Smooth muscle cell (in vitro differentiated cells): ENCODE results near the gene RPS25. TPM values are rescaled to one million over a fixed set of nuclear protein-coding genes. Genes with fewer than 3 reads are reported as not detected.
"Not testable (repeated sequence)": the region's sequence is repeated elsewhere in the genome, so short reads cannot be mapped to it uniquely, and the experiment has no call there.

Source experiments
- DNase-seq: peaks from one replicate; lab custom pipeline; 2025; ENCODE audit not compliant: unreplicated experiment; lab: John Stamatoyannopoulos, UW
- H2AFZ ChIP-seq: fragments of 200-600 bp; sonication (generic); 2 replicates; pipeline ENCODE4 v1.6.0; 2016; ENCODE audit warnings: antibody characterized with exemption, low read depth, mild to moderate bottlenecking
- H3F3A ChIP-seq: fragments of 200-600 bp; sonication (generic); 2 replicates; pipeline ENCODE4 v1.6.0; 2017; ENCODE audit warnings: antibody characterized with exemption, low read depth
- H3K27ac ChIP-seq: fragments of 200-600 bp; sonication (generic); 2 replicates; pipeline ENCODE4 v1.5.1; 2016; ENCODE audit warnings: low read depth, mild to moderate bottlenecking
- H3K27me3 ChIP-seq: fragments of 200-600 bp; sonication (generic); 2 replicates; pipeline ENCODE4 v1.6.1; 2016; ENCODE audit warnings: low read depth, mild to moderate bottlenecking
- H3K36me3 ChIP-seq: fragments of 200-600 bp; sonication (generic); 2 replicates; pipeline ENCODE4 v1.5.1; 2016; ENCODE audit warnings: low read depth
- H3K4me1 ChIP-seq: fragments of 200-600 bp; sonication (generic); 2 replicates; pipeline ENCODE4 v1.5.1; 2016; ENCODE audit warnings: low read depth
- H3K4me2 ChIP-seq: fragments of 200-600 bp; sonication (generic); 2 replicates; pipeline ENCODE4 v1.6.0; 2016; ENCODE audit warnings: mild to moderate bottlenecking
- H3K4me3 ChIP-seq: fragments of 200-600 bp; sonication (generic); 2 replicates; pipeline ENCODE4 v1.5.1; 2016; ENCODE audit warnings: mild to moderate bottlenecking
- H3K79me2 ChIP-seq: fragments of 200-600 bp; sonication (generic); 2 replicates; pipeline ENCODE4 v1.6.0; 2016; ENCODE audit warnings: low read depth, mild to moderate bottlenecking
- H3K9ac ChIP-seq: fragments of 200-600 bp; sonication (generic); 2 replicates; pipeline ENCODE4 v1.6.0; 2016; ENCODE audit warnings: low read depth
- H3K9me3 ChIP-seq: fragments of 200-600 bp; sonication (generic); replicated peaks from 2 replicates; pipeline ENCODE4 v1.5.1; 2016; ENCODE audit warnings: low read depth
- H4K20me1 ChIP-seq: fragments of 200-600 bp; sonication (generic); 2 replicates; pipeline ENCODE4 v1.6.0; 2016; ENCODE audit warnings: low read depth
- CTCF ChIP-seq: fragments of 200-600 bp; sonication (generic); IDR thresholded peaks from 2 replicates; pipeline ENCODE4 v1.5.1; 2017; ENCODE audit warnings: borderline replicate concordance, mild to moderate bottlenecking, antibody characterized with exemption; ENCODE audit not compliant: insufficient read depth, poor library complexity, severe bottlenecking
- WGBS: methylation state at CpG from one replicate; pipeline ENCODE4 v1.1.7; 2016; ENCODE audit warnings: low lambda C conversion rate; 5-methylcytosine and 5-hydroxymethylcytosine counted together
- polyA plus RNA-seq: library from polyadenylated mRNA; unstranded; fragments of >200 nt; fragmentation: Nextera tagmentation; extraction: Ambion mirVana; gene quantifications from 2 replicates; pipeline ENCODE4 v1.2.1, GENCODE V29; 2016
- total RNA-seq: library from RNA; depleted of rRNA; stranded (reverse); fragments of >200 nt; gene quantifications from 2 replicates; pipeline ENCODE4 v1.2.3, GENCODE V29; 2014

Gene RPS25
- total and polyA plus RNA-seq, 2 experiments from 2014 or later: 1,078 to 1,616 TPM

- no peak overlapping the region for H3K4me3 ChIP-seq
- TF ChIP-seq CTCF: no peak
- H3F3A ChIP-seq: no peaks in the 10 kb centered on the region
- peaks cover 6% of the 10 kb centered on the region for H3K4me1 ChIP-seq
- 82% methylated on average over 5 of the region's 5 CpGs for WGBS
- no peak overlapping the region for H3K9ac ChIP-seq
- no peak for DNase-seq
- H3K27ac ChIP-seq: no peak overlapping the region
- H3K79me2 ChIP-seq: peaks cover 13% of the 10 kb centered on the region
- H2AFZ ChIP-seq: no peak overlapping the region
- H4K20me1 ChIP-seq: no peaks in the 10 kb centered on the region
- no peak overlapping the region for H3K4me2 ChIP-seq
- no peaks in the 10 kb centered on the region for H3K9me3 ChIP-seq
- no peaks in the 10 kb centered on the region for H3K36me3 ChIP-seq
- no peaks in the 10 kb centered on the region for H3K27me3 ChIP-seq
Observed at GRCh38 chr11:119062779-119063178, 44.6 kb upstream of the RPS25 start.

DNA sequence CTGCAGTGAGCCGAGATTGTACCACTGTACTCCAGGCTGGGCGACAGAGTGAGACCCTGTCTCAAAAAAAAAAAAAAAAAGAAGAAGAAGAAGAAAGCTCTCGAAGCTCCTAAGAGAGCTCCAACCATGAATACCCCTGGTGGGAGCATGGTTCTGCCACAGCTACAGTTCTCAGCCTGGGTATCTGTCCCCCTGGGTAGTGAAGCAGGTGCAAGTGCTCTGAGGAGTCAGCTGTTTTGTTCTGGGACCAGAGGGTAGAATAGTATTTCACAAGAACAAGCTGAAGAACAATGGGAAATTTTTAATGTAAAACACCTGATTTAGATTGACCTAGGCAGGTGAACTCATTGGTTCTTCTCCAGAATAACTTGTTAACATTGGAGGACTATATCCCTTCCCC lies 43.1 kb upstream of the RPS25 start:
- H3K27ac ChIP-seq: no peak overlapping the region
- no peak for DNase-seq
- no peaks in the 10 kb centered on the region for H3K9me3 ChIP-seq
- no peak overlapping the region for H2AFZ ChIP-seq
- H3K79me2 ChIP-seq: peaks cover 12% of the 10 kb centered on the region
- no peak overlapping the region for H3K4me2 ChIP-seq
- H3K4me1 ChIP-seq: peaks cover 8% of the 10 kb centered on the region
- no peak overlapping the region for H3K9ac ChIP-seq
- WGBS: 93% methylated on average over 3 of the region's 3 CpGs
- TF ChIP-seq CTCF: no peak
- H3K36me3 ChIP-seq: no peaks in the 10 kb centered on the region
- no peaks in the 10 kb centered on the region for H3K27me3 ChIP-seq
- H3F3A ChIP-seq: no peaks in the 10 kb centered on the region
- H4K20me1 ChIP-seq: no peaks in the 10 kb centered on the region
- H3K4me3 ChIP-seq: no peak overlapping the region

GRCh38 chr11:119059128-119059527 lies 41.0 kb upstream of the RPS25 start:
- H3K4me2 ChIP-seq, H3K27me3 ChIP-seq, H3K4me3 ChIP-seq, H3K36me3 ChIP-seq, H3K27ac ChIP-seq, H3K9me3 ChIP-seq, H3K9ac ChIP-seq, H3F3A ChIP-seq, DNase-seq, H2AFZ ChIP-seq: not testable (repeated sequence)
- Histone ChIP-seq H3K4me1 (peaks cover 15% of the 10 kb centered on the region), H4K20me1 (peaks cover 14% of the 10 kb centered on the region), H3K79me2 (peaks cover 28% of the 10 kb centered on the region)
- 92% methylated on average over 2 of the region's 35 CpGs for WGBS

- H3K27me3 ChIP-seq: no peaks in the 10 kb centered on the region
- H3K36me3 ChIP-seq: no peaks in the 10 kb centered on the region
- peaks cover 27% of the 10 kb centered on the region for H3K79me2 ChIP-seq
- H3K27ac ChIP-seq: peak within 1 kb of the TSS; percentile 65
- TF ChIP-seq CTCF: no peak
- no peaks in the 10 kb centered on the region for H3F3A ChIP-seq
- H3K4me2 ChIP-seq: peak within 1 kb of the TSS; percentile 97
- under 1% methylated on average over 57 of the region's 79 CpGs for WGBS
- H4K20me1 ChIP-seq: peaks cover 14% of the 10 kb centered on the region
- H2AFZ ChIP-seq: peak within 1 kb of the TSS; percentile 62
- H3K4me3 ChIP-seq: peak within 1 kb of the TSS; percentile 68
- H3K9ac ChIP-seq: peak within 1 kb of the TSS; percentile 95
- no peaks in the 10 kb centered on the region for H3K9me3 ChIP-seq
- peak; percentile 96 for DNase-seq
- H3K4me1 ChIP-seq: peaks cover 15% of the 10 kb centered on the region
Observed at GRCh38 chr11:119057000-119057769, 39.0 kb upstream of the RPS25 start, which contains the start of gene HYOU1. HYOU1 (minus strand) TSS chr11:119057205; CDS start chr11:119056160, 1,045 bp downstream.
